ENCODE data around the gene CMIP. TPM values are rescaled to one million over a fixed set of nuclear protein-coding genes. Genes with fewer than 3 reads are reported as not detected.

CMIP gene
- total RNA-seq, 1 experiment from 2014 or later = 25.7 TPM

DNA sequence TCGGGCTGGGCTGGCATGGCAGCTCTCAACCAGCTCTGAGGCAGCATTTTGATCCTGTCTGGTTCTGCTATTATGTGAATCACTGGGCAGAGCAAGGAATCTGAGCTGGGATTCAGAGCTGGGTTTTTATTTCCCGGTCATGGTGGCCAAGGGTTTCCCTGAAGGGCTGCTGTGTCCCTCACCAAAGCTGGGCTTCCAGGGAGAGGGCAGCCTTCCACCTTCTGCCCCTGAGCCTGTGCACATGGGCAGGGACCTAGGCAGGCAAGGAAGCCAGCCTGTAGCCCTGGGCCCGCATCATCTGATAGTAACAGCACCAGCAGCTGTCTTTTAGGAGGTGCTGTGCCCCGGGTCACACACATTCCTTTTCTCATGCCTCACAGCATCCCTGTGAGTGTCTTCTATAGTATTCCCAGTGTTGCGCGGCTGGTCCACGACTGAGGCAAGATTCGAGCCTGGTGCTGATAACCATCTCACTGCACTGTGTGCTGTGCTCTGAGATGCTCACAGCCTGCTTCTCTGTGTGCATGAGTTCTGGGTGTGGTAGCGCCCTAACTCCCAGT, 249.2 kb downstream of the CMIP start:
- Histone ChIP-seq H3K79me2 (ENCODE audit: low read length) (no peaks in the 10 kb centered on the region), H3K9ac (ENCODE audit: low read length) (no peak overlapping the region), H3K9me3 (ENCODE audit: low read length) (no peaks in the 10 kb centered on the region), H3F3A (ENCODE audit: low read length, unreplicated experiment) (no peaks in the 10 kb centered on the region), H3K27me3 (ENCODE audit: low read length) (no peaks in the 10 kb centered on the region), H2AFZ (ENCODE audit: low read length) (no peak overlapping the region), H3K4me3 (ENCODE audit: low read length) (no peak overlapping the region), H3K9me2 (replicated peaks; ENCODE audit: low read length) (no peaks in the 10 kb centered on the region), H3K4me1 (ENCODE audit: insufficient read depth, low read length) (no peaks in the 10 kb centered on the region), H3K36me3 (ENCODE audit: low read depth, low read length) (peaks cover 6% of the 10 kb centered on the region), H3K27ac (ENCODE audit: low read length) (no peak overlapping the region), H4K20me1 (ENCODE audit: low read length) (no peaks in the 10 kb centered on the region), H3K4me2 (ENCODE audit: low read length) (no peak overlapping the region)
- intact Hi-C loops (cut with micrococcal nuclease) = no loop called here
- no TSS peak for BruUV-seq (replicated peaks)
- TF ChIP-seq EZH2phosphoT487 (IDR thresholded peaks at IDR 0.05; ENCODE audit: borderline replicate concordance, low read length) (no peak), EZH2 (IDR thresholded peaks at IDR 0.05; ENCODE audit: low read length, unreplicated experiment) (no peak)
- TF ChIP-seq, protein P1, sequence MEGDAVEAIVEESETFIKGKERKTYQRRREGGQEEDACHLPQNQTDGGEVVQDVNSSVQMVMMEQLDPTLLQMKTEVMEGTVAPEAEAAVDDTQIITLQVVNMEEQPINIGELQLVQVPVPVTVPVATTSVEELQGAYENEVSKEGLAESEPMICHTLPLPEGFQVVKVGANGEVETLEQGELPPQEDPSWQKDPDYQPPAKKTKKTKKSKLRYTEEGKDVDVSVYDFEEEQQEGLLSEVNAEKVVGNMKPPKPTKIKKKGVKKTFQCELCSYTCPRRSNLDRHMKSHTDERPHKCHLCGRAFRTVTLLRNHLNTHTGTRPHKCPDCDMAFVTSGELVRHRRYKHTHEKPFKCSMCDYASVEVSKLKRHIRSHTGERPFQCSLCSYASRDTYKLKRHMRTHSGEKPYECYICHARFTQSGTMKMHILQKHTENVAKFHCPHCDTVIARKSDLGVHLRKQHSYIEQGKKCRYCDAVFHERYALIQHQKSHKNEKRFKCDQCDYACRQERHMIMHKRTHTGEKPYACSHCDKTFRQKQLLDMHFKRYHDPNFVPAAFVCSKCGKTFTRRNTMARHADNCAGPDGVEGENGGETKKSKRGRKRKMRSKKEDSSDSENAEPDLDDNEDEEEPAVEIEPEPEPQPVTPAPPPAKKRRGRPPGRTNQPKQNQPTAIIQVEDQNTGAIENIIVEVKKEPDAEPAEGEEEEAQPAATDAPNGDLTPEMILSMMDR (conservative IDR thresholded peaks at IDR 0.05; ENCODE audit: low read depth, low read length) = no peak
- ChIA-PET CTCF (no interaction called here), POLR2A (ENCODE audit: unreplicated experiment) (no interaction called here)
- ATAC-seq = no peak
- DNase-seq = no peak

DNA sequence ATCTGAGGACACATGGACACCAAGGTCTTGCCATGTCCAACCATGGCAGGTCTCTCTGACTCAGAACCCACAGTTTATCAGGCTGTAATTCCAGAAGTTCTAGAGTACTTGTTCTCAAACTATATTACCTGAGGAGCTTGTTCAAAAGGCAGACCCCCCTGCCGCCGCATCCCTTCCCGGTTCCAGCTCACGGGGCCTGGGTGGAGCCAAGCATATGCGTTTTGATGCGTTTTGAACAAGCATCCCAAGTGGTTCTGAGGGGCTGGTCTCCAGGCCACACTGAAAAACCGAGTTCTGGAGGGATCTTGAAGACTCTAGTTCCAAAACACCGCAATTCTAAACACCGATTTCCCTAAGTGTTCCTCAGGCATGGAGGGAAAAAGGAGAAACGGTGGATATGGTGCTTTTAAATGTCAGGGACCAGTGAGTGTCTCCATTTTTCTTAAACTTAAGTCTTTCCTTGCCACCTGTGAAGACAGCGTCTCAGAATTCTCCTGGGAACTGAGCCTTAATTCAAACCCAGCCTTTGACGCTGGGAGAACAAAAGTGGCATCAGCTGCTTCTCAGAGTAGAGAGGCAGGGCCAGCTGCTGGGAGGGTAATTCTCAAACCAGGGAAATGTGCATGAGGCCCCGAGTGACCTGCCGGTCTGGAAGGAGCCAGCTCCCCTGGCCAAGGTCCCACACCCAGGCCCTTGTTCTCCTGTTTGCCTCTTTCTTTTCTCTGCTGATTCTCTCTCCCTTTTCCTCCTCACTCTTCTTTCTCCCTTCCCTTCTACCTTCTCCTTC, 250.1 kb downstream of the CMIP start:
- Histone ChIP-seq H3K4me1 (ENCODE audit: insufficient read depth, low read length) (no peaks in the 10 kb centered on the region), H3F3A (ENCODE audit: low read length, unreplicated experiment) (no peaks in the 10 kb centered on the region), H3K4me3 (ENCODE audit: low read length) (no peak overlapping the region), H4K20me1 (ENCODE audit: low read length) (no peaks in the 10 kb centered on the region), H3K9me3 (ENCODE audit: low read length) (no peaks in the 10 kb centered on the region), H3K79me2 (ENCODE audit: low read length) (no peaks in the 10 kb centered on the region), H3K27me3 (ENCODE audit: low read length) (no peaks in the 10 kb centered on the region), H3K27ac (ENCODE audit: low read length) (no peak overlapping the region), H3K36me3 (ENCODE audit: low read depth, low read length) (peaks cover 6% of the 10 kb centered on the region), H3K9ac (ENCODE audit: low read length) (no peak overlapping the region), H3K9me2 (replicated peaks; ENCODE audit: low read length) (no peaks in the 10 kb centered on the region), H3K4me2 (ENCODE audit: low read length) (no peak overlapping the region), H2AFZ (ENCODE audit: low read length) (no peak overlapping the region)
- intact Hi-C loops (cut with micrococcal nuclease) = no loop called here
- ChIA-PET CTCF (no interaction called here), POLR2A (ENCODE audit: unreplicated experiment) (no interaction called here)
- BruUV-seq (replicated peaks) = no TSS peak
- TF ChIP-seq, protein P1 (conservative IDR thresholded peaks at IDR 0.05; ENCODE audit: low read depth, low read length) = no peak
- TF ChIP-seq EZH2 (IDR thresholded peaks at IDR 0.05; ENCODE audit: low read length, unreplicated experiment) (no peak), EZH2phosphoT487 (IDR thresholded peaks at IDR 0.05; ENCODE audit: borderline replicate concordance, low read length) (no peak)
- ATAC-seq (no peak), DNase-seq (no peak)
